OCI-LY3 (cell line): ENCODE measurements around the gene SLC37A1.

Experiments used
- H2AFZ ChIP-seq: fragments of 200-600, 300-600 bp; shearing (Covaris generic); 2 replicates; pipeline ENCODE4 v1.6.0; 2014; ENCODE audit warnings: antibody characterized with exemption, low read depth, low read length
- H3K27ac ChIP-seq: fragments of 200-600, 300-600 bp; sonication (generic); 2 replicates; pipeline ENCODE4 v1.5.1; 2014; ENCODE audit warnings: mild to moderate bottlenecking, low read length, moderate library complexity, mixed read lengths
- H3K27me3 ChIP-seq: fragments of 200-600, 300-600 bp; sonication (generic); 2 replicates; pipeline ENCODE4 v1.6.1; 2014; ENCODE audit warnings: low read depth, low read length, mixed read lengths
- H3K36me3 ChIP-seq: fragments of 200-600, 300-600 bp; sonication (generic); replicated peaks from 2 replicates; pipeline ENCODE3; 2014; ENCODE audit warnings: low read depth, low read length, mixed read lengths
- H3K4me1 ChIP-seq: fragments of 300-600, 200-600 bp; sonication (generic); 2 replicates; pipeline ENCODE4 v1.6.1; 2014; ENCODE audit warnings: low read length, mixed read lengths
- H3K4me2 ChIP-seq: fragments of 200-600, 300-600 bp; sonication (generic); 2 replicates; pipeline ENCODE4 v1.6.1; 2014; ENCODE audit warnings: low read length, mixed read lengths
- H3K4me3 ChIP-seq: fragments of 300-600, 200-600 bp; sonication (generic); 2 replicates; pipeline ENCODE4 v1.5.1; 2014; ENCODE audit warnings: antibody characterized with exemption, mild to moderate bottlenecking, low read length, moderate library complexity
- H3K79me2 ChIP-seq: fragments of 300-600, 200-600 bp; shearing (Covaris generic); 2 replicates; pipeline ENCODE4 v1.6.1; 2014; ENCODE audit warnings: mild to moderate bottlenecking, low read length, mixed read lengths
- H3K9ac ChIP-seq: fragments of 300-600, 200-600 bp; shearing (Covaris generic); 2 replicates; pipeline ENCODE4 v1.6.0; 2014; ENCODE audit warnings: mild to moderate bottlenecking, low read length, moderate library complexity
- H3K9me3 ChIP-seq: fragments of 200-600, 300-600 bp; shearing (Covaris generic); 2 replicates; pipeline ENCODE4 v1.6.1; 2014; ENCODE audit warnings: low read length, mixed read lengths; ENCODE audit not compliant: insufficient read depth
- H4K20me1 ChIP-seq: fragments of 200-600, 300-600 bp; sonication (generic); 2 replicates; pipeline ENCODE4 v1.6.1; 2016; ENCODE audit warnings: low read length, mixed read lengths; ENCODE audit not compliant: insufficient read depth
- EZH2phosphoT487 ChIP-seq: fragments of 200-600 bp; shearing (Covaris generic); IDR thresholded peaks from 2 replicates; pipeline ENCODE4 v1.6.1; 2018; ENCODE audit warnings: antibody characterized with exemption, mixed run types, low read depth
- TF ChIP-seq, protein P1 (sequence below): fragments of 200-600, 300-600 bp; sonication (generic); IDR thresholded peaks from 2 replicates; pipeline ENCODE4 v1.5.1; 2014; ENCODE audit warnings: antibody characterized with exemption, low read length, low read depth

The SLC37A1 gene

DNA sequence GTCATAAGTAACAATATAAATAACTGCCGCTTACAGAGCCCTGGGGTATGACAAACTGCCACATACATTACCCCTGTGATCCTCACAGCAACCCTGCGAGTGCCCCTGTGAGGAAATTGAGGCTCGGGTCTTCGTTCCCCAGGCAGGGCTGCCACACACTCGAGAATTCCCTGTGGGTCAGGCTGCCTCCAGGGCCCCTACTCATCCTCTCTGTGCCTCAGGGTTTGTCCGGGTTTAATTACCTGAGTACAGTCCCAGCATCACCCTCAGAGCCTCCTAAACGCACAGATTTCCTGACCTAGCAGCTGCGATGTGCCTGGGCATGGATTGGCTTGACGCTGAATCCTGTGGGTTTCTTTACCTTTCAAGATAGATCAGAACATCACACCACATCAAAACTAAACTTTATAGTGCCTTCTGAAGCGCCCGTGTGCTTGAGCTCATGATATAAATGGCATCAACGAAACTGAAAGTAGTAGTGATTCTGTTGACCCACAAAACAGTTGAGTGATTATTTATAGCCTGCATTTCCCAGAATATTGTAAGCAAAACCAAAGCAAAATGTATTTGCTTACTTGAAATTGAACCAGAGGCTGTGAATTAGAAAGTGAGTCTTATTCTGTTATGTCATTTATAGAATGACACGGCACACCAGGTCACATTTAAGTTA lies 14.0 kb downstream of the SLC37A1 start:
- Histone ChIP-seq H3K4me2 (peak overlapping the region; percentile 83), H3K79me2 (no peaks in the 10 kb centered on the region)

GRCh38 chr21:42530167-42530518 lies 16.5 kb downstream of the SLC37A1 start:
- no peaks in the 10 kb centered on the region for H3K27me3 ChIP-seq
- no peaks in the 10 kb centered on the region for H3K79me2 ChIP-seq
- TF ChIP-seq, protein P1, sequence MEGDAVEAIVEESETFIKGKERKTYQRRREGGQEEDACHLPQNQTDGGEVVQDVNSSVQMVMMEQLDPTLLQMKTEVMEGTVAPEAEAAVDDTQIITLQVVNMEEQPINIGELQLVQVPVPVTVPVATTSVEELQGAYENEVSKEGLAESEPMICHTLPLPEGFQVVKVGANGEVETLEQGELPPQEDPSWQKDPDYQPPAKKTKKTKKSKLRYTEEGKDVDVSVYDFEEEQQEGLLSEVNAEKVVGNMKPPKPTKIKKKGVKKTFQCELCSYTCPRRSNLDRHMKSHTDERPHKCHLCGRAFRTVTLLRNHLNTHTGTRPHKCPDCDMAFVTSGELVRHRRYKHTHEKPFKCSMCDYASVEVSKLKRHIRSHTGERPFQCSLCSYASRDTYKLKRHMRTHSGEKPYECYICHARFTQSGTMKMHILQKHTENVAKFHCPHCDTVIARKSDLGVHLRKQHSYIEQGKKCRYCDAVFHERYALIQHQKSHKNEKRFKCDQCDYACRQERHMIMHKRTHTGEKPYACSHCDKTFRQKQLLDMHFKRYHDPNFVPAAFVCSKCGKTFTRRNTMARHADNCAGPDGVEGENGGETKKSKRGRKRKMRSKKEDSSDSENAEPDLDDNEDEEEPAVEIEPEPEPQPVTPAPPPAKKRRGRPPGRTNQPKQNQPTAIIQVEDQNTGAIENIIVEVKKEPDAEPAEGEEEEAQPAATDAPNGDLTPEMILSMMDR, result no peak
- TF ChIP-seq EZH2phosphoT487, result no peak
- no peak overlapping the region for H3K9ac ChIP-seq
- peaks cover 61% of the 10 kb centered on the region for H3K4me1 ChIP-seq
- peaks cover 10% of the 10 kb centered on the region for H3K36me3 ChIP-seq
- no peak overlapping the region for H3K4me3 ChIP-seq
- no peak overlapping the region for H3K4me2 ChIP-seq
- no peaks in the 10 kb centered on the region for H4K20me1 ChIP-seq
- H3K9me3 ChIP-seq, result no peaks in the 10 kb centered on the region
- H3K27ac ChIP-seq, result no peak overlapping the region
- H2AFZ ChIP-seq, result no peak overlapping the region

More for the DNA sequence above, 14.0 kb downstream of the SLC37A1 start:
- Histone ChIP-seq H3K9me3 (no peaks in the 10 kb centered on the region), H3K36me3 (peaks cover 20% of the 10 kb centered on the region), H3K27me3 (no peaks in the 10 kb centered on the region), H3K4me3 (peak overlapping the region; percentile 56), H2AFZ (no peak overlapping the region), H3K4me1 (peaks cover 51% of the 10 kb centered on the region), H3K9ac (no peak overlapping the region), H4K20me1 (no peaks in the 10 kb centered on the region), H3K27ac (peak overlapping the region; percentile 25; the same call in 1 of the 2 replicates)
- no peak for TF ChIP-seq EZH2phosphoT487
- TF ChIP-seq, protein P1, result no peak

DNA sequence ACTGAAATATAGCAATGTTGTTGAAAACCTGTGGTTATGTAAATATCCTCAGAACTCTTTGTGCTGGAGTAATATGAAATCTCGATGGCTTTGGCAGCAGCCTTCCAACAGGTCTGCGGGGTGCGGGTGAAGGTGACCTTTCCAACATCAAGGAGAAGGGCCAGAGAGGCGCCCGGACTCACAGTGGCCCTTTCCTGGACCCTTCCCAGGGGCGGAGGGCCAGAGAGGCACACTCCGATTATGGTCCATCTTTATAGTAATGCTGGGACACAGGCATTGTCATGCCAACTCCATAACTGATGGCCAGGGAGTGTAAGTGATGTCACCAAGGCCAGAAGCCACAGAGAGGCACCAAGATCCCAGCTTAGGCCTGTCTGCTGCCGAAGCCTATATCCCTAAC lies 18.1 kb downstream of the SLC37A1 start:
- no peak overlapping the region for H3K27ac ChIP-seq
- H3K36me3 ChIP-seq, result peaks cover 1% of the 10 kb centered on the region
- no peak overlapping the region for H2AFZ ChIP-seq
- H3K4me3 ChIP-seq, result no peak overlapping the region
- TF ChIP-seq, protein P1, result no peak
- TF ChIP-seq EZH2phosphoT487, result no peak
- H3K27me3 ChIP-seq, result no peaks in the 10 kb centered on the region
- no peaks in the 10 kb centered on the region for H4K20me1 ChIP-seq
- no peaks in the 10 kb centered on the region for H3K79me2 ChIP-seq
- no peaks in the 10 kb centered on the region for H3K9me3 ChIP-seq
- H3K9ac ChIP-seq, result no peak overlapping the region
- H3K4me1 ChIP-seq, result peaks cover 69% of the 10 kb centered on the region
- H3K4me2 ChIP-seq, result no peak overlapping the region

DNA sequence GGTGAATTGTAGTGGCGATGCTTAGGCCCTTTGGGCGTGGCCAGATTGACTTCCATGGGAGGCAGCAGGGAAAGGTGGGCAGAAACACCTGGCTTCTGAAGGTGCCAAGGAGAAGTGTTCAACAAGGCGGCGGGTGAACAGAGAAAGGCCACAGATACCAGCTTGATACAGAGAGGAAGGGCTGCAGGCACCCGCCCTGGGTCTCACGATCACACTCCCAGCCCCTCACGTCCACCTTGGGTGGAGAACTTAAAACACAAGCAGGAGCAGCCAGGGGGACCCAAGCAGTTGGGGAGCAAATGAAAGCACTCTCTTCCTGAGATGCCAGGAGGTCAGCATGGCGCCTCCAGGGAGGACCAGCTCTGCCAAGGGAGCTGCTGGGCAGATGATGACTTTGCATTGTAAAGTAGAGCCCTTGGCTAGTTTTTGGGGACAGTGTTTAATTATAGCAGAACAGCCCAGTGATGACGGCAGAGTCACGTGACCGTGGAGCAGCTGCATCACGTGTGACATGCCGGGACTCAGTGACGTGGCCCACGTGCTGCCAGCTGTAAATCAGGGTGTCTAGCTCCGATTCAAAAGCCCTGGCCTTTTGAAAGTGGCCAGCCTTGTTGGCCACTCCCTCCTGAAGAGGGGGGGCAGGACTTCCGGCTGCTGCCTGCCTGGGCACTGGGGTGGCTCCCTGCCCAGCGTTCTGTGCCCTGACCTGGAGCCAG lies 19.0 kb downstream of the SLC37A1 start:
- H3K9ac ChIP-seq, result no peak overlapping the region
- peak overlapping the region; percentile 2; the same call in 1 of the 2 replicates for H3K4me2 ChIP-seq
- H3K79me2 ChIP-seq, result no peaks in the 10 kb centered on the region
- no peaks in the 10 kb centered on the region for H3K36me3 ChIP-seq
- TF ChIP-seq, protein P1, result no peak
- no peak for TF ChIP-seq EZH2phosphoT487
- H3K4me3 ChIP-seq, result no peak overlapping the region
- H3K27me3 ChIP-seq, result no peaks in the 10 kb centered on the region
- H3K4me1 ChIP-seq, result peaks cover 69% of the 10 kb centered on the region
- H3K27ac ChIP-seq, result no peak overlapping the region
- H3K9me3 ChIP-seq, result no peaks in the 10 kb centered on the region
- H2AFZ ChIP-seq, result no peak overlapping the region
- H4K20me1 ChIP-seq, result no peaks in the 10 kb centered on the region
